GM18517 (cell line): ENCODE measurements around the gene SEPTIN8.

ENCODE experiments used
- ATAC-seq: cut with Tn5 transposase; IDR thresholded peaks from one replicate; pipeline ENCODE4 v1.9.1; 2021; ENCODE audit warnings: mild to moderate bottlenecking, moderate library complexity; ENCODE audit not compliant: unreplicated experiment

The SEPTIN8 gene

DNA sequence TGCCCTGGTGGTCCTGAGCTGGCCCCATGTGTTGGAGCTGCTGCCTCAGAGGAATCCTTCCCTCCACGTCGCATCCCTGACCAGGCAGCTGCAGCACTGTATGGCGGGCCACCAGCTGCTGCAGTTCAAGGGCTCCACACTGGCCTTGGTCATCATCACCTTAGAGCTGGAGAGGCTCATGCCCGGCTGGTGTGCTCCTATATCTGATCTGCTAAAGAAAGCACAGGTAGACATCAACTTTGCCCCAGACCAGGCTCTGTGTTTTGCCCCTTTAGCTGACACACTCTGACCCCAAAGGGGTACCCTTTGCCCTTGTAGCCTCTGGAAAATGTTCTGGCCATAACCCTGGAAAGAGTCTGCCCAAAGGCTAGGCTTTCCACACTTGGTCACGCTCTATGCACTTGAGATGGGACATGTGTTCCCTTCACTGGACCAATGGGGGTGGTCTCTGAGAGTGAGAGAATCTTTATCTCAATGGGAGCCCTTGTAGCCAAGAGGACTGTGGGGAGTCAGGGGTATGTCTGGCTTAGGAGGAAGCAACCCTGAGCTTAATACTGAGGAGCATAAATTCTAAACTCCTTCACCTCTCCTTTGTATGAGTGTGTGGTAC, 25.0 kb downstream of the SEPTIN8 start:
- ATAC-seq, result no peak

DNA sequence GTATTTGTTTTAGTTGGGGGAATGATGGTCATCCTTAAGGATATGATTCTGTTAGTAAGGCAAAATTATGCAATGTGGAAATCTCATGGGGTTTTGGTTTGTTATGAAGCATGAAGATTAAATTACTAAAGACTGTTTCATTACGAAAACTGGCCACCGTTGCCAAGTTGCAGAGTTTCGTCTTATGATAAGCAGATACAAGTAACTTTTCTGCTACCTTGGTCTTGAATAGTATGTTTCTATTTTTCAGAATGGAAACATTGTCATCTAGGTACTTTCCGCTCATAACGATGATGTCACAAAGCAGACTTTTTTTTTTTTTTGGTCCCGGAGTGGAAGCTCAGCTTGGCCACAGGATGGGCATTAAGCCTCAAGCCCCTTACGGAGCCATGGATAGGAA, 25.6 kb downstream of the SEPTIN8 start:
- peak; percentile 54 for ATAC-seq

GRCh38 chr5:132750471-132751230, 26.4 kb downstream of the SEPTIN8 start:
- ATAC-seq, result no peak

DNA sequence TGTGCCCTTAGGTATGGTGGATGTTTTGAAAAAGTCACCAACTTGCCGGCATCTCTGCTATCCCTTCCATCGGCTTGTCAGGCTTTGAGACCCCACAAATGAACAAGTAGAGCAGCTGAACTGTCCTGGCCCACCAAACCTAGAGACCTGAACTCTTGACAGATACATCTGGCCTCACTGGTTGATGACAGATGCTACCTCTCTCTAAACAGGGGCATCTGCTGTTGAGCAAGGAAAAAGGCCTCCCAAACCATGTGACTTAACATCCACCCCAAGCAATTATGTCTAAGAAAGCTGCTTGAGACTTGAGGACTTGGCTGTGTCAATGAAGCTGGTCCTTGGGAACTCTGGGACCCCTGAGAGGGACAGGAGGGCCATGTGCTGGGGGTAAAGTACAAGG, 27.5 kb downstream of the SEPTIN8 start:
- ATAC-seq, result no peak

GRCh38 chr5:132748522-132749000, 28.5 kb downstream of the SEPTIN8 start:
- no peak for ATAC-seq

- ATAC-seq, result no peak
These were observed 29.2 kb downstream of the SEPTIN8 start for GRCh38 chr5:132747616-132748440.

GRCh38 chr5:132746954-132747615, 30.0 kb downstream of the SEPTIN8 start, which contains the start of gene CCNI2:
TSS of gene CCNI2 (plus strand) at chr5:132747426. CDS start at chr5:132747496, 70 bp downstream.
- ATAC-seq, result peak; percentile 34

GRCh38 chr5:132746592-132746953, 30.5 kb downstream of the SEPTIN8 start:
- ATAC-seq, result no peak

- no peak for ATAC-seq
These were observed 32.4 kb downstream of the SEPTIN8 start for GRCh38 chr5:132744659-132745058.

DNA sequence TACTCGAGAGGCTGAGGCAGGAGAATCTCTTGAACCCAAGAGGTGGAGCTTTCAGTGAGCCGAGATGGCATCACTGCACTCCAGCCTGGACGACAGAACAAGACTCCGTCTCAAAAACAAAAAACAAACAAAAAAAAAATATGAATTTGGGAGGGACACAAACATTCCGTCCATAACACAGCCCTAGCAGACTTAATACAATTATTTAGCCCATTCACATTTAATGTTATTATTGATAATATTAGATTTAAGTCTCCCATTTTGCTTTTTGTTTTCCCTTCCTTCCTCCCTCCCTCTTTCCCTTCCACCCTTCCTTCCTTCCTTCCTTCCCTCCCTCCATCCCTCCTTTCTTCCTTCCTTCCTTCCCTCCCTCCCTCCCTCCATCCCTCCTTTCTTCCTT, 34.4 kb downstream of the SEPTIN8 start:
- ATAC-seq, result no peak

DNA sequence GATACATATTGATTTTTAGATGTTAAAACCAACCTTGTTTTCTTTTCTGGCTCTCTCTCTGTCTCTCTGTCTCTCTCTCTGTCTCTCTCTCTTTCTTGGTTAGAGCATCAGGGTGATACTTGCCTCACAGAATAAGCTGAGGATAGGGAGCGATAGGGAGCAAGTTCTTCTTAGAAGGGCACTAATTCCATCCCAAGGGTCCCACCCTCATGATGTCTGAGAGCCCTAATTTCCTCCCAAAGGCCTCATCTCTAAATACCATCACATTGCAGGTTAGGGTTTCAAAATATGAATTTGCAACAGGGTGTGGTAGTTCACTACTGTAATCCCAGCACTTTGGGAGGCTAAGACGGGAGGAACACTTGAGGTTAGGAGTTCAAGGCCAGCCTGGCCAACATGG, 34.9 kb downstream of the SEPTIN8 start:
- ATAC-seq, result no peak

GRCh38 chr5:132739232-132739631, 37.8 kb downstream of the SEPTIN8 start:
- ATAC-seq, result no peak

DNA sequence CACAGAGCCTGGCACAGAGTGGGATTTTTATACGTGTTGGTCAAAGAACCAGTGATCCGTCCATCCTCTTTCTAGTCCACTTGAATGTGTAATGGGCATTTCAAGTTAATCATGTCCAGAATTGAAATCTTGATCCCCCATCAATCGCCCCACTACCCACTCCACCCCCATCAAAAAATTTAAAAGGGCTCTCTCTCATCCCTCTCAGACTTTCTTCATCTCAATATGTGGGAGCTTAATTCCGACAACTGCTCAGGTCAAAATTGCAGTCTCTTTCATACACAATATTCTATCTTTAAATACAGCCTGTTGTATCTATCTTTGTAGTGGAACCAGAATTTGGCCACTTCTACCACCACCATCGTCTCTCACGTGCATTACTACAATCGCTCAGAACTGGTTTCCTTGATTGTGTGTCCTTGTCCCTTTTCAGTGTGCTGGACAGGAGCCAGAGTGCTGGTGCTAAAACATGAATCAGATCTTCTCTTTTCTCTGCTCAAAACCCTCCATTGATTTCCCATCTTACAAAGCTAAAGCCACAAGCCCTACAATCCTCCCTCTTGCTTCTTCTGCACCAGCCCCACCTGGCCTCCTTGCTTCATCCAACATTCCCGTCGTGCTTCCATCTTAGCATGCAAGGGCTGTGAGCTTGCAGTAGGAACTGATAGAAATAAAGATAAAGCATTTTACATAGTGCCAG, 38.9 kb downstream of the SEPTIN8 start:
- no peak for ATAC-seq

- ATAC-seq, result peak; percentile 91
These were observed 39.9 kb downstream of the SEPTIN8 start, which contains the start of gene KIF3A for GRCh38 chr5:132736853-132737833. TSS of gene KIF3A (minus strand) at chr5:132737546. CDS start at chr5:132737419, 127 bp downstream.

GRCh38 chr5:132734687-132735086, 42.4 kb downstream of the SEPTIN8 start:
- no peak for ATAC-seq

DNA sequence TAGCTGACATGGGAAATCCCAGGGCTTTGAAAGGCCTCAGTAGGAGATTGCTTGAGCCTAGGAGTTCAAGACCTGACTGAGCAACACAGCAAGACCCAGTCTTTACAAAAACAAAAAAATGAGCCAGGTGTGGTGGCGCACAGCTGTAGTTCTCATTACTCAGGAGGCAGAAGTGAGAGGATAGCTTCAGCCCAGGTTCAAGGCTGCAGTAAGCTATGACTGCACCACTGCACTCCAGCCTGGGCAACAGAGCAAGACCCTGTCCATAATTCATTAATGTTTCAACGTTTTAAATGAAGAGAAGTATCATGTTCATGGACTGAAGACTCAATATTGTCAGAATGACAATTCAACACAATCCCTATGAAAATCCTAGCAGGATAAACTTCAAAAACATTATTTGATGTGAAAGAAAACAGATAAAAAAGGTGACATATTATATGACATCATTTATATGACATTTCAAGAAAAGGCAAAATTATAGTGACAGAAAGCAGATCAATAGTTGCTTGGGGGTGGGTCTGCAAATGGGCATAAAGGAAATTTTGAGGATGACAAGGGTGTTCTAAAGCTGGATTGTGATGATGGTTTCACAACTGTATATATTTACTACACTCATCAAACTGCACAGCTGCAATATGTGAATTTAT, 43.4 kb downstream of the SEPTIN8 start:
- no peak for ATAC-seq

GRCh38 chr5:132729896-132730295, 47.1 kb downstream of the SEPTIN8 start:
- ATAC-seq, result no peak

DNA sequence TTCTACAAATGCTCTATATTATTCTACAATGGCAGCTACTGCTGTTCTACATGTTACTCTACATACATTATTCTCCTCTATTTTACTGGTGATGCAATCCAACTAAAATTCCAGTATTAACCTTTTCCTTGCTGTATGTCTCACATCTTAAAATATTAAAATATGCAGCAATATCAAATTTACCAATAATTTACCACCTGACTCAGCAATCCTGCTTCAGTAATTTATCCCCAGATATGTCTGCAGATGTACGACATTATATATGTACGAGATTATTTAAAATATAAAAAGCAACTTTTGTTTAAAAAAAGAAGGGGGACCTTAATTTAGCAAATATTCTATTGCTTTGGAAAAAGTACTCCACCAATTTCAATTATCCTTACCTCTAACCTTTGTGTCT, 51.3 kb downstream of the SEPTIN8 start:
- ATAC-seq, result no peak
